ENCODE results near the gene ITK.
A peak's percentile ranks its signal among the peaks of the same experiment; 100 is the strongest.

ITK gene

GRCh38 chr5:157247267-157247666 lies 66.6 kb downstream of the ITK start:
- DNase-seq (ENCODE audit: low read depth), result no peak

GRCh38 chr5:157248821-157249470 lies 68.3 kb downstream of the ITK start:
- no peak for DNase-seq (ENCODE audit: low read depth)

- peak; percentile 53 for DNase-seq (ENCODE audit: low read depth)
Measured at GRCh38 chr5:157252711-157253465, 72.2 kb downstream of the ITK start.

GRCh38 chr5:157253547-157253946 lies 72.9 kb downstream of the ITK start:
- DNase-seq (ENCODE audit: low read depth), result no peak

- no peak for DNase-seq (ENCODE audit: low read depth)
Measured at GRCh38 chr5:157258450-157258849, 77.8 kb downstream of the ITK start.

- no peak for DNase-seq (ENCODE audit: low read depth)
Measured at GRCh38 chr5:157259699-157260098, 79.1 kb downstream of the ITK start.

- DNase-seq (ENCODE audit: low read depth), result no peak
Measured at GRCh38 chr5:157263496-157264090, 83.0 kb downstream of the ITK start.

GRCh38 chr5:157265714-157266285 lies 85.2 kb downstream of the ITK start, which contains the start of gene CYFIP2:
CYFIP2 (plus strand) TSS chr5:157266123; CDS start chr5:157285362, 19,239 bp downstream.
- DNase-seq (ENCODE audit: low read depth), result peak; percentile 81

- DNase-seq (ENCODE audit: low read depth), result peak; percentile 45
Measured at GRCh38 chr5:157266286-157267007, 85.8 kb downstream of the ITK start.

GRCh38 chr5:157267025-157267424 lies 86.4 kb downstream of the ITK start:
- no peak for DNase-seq (ENCODE audit: low read depth)

- no peak for DNase-seq (ENCODE audit: low read depth)
Measured at GRCh38 chr5:157267761-157268480, 87.3 kb downstream of the ITK start.

GRCh38 chr5:157269165-157269671 lies 88.6 kb downstream of the ITK start:
- DNase-seq (ENCODE audit: low read depth), result no peak

GRCh38 chr5:157269761-157270272 lies 89.2 kb downstream of the ITK start:
- DNase-seq (ENCODE audit: low read depth), result no peak

GRCh38 chr5:157270771-157271170 lies 90.1 kb downstream of the ITK start:
- no peak for DNase-seq (ENCODE audit: low read depth)

GRCh38 chr5:157271740-157272271 lies 91.2 kb downstream of the ITK start:
- DNase-seq (ENCODE audit: low read depth), result peak; percentile 90

- no peak for DNase-seq (ENCODE audit: low read depth)
Measured at GRCh38 chr5:157273131-157273556, 92.5 kb downstream of the ITK start.

- no peak for DNase-seq (ENCODE audit: low read depth)
Measured at GRCh38 chr5:157275403-157275802, 94.8 kb downstream of the ITK start.

- DNase-seq (ENCODE audit: low read depth), result no peak
Measured at GRCh38 chr5:157278319-157279037, 97.8 kb downstream of the ITK start.

- DNase-seq (ENCODE audit: low read depth), result no peak
Measured at GRCh38 chr5:157279605-157280239, 99.1 kb downstream of the ITK start.

Data from T-helper 22 cell (primary cell).